ENCODE measurements around the gene PIGN.
"Not testable (repeated sequence)": the region's sequence is repeated elsewhere in the genome, so short reads cannot be mapped to it uniquely, and the experiment has no call there.

Gene PIGN

GRCh38 chr18:62044490-62045000, 142.3 kb downstream of the PIGN start:
- no peak for TF ChIP-seq CTCF (conservative IDR thresholded peaks at IDR 0.05; ENCODE audit: control insufficient read depth, insufficient read depth, low read depth, low read length)
- H3K4me3 ChIP-seq (ENCODE audit: control insufficient read depth, low read depth, low read length): no peak overlapping the region
- DNase-seq (ENCODE audit: low read depth): no peak

- TF ChIP-seq CTCF (conservative IDR thresholded peaks at IDR 0.05; ENCODE audit: control insufficient read depth, insufficient read depth, low read depth, low read length): no peak
- no peak overlapping the region for H3K4me3 ChIP-seq (ENCODE audit: control insufficient read depth, low read depth, low read length)
- DNase-seq (ENCODE audit: low read depth): peak; percentile 25
Measured at GRCh38 chr18:62037989-62038778, 148.7 kb downstream of the PIGN start.

- DNase-seq (ENCODE audit: low read depth): peak; percentile 12
- no peak overlapping the region for H3K4me3 ChIP-seq (ENCODE audit: control insufficient read depth, low read depth, low read length)
- TF ChIP-seq CTCF (conservative IDR thresholded peaks at IDR 0.05; ENCODE audit: control insufficient read depth, insufficient read depth, low read depth, low read length): no peak
Measured at GRCh38 chr18:62037012-62037742, 149.7 kb downstream of the PIGN start.

GRCh38 chr18:62034286-62034685, 152.6 kb downstream of the PIGN start:
- not testable (repeated sequence) for DNase-seq (ENCODE audit: low read depth); H3K4me3 ChIP-seq (ENCODE audit: control insufficient read depth, low read depth, low read length)

GRCh38 chr18:62033756-62034155, 153.1 kb downstream of the PIGN start:
- H3K4me3 ChIP-seq (ENCODE audit: control insufficient read depth, low read depth, low read length): no peak overlapping the region
- peak; percentile 15 for DNase-seq (ENCODE audit: low read depth)
- no peak for TF ChIP-seq CTCF (conservative IDR thresholded peaks at IDR 0.05; ENCODE audit: control insufficient read depth, insufficient read depth, low read depth, low read length)

GRCh38 chr18:62033207-62033606, 153.6 kb downstream of the PIGN start:
- DNase-seq (ENCODE audit: low read depth): no peak
- no peak overlapping the region for H3K4me3 ChIP-seq (ENCODE audit: control insufficient read depth, low read depth, low read length)
- no peak for TF ChIP-seq CTCF (conservative IDR thresholded peaks at IDR 0.05; ENCODE audit: control insufficient read depth, insufficient read depth, low read depth, low read length)
